ENCODE data around the gene ETV7.

- TF ChIP-seq SUZ12 (IDR thresholded peaks at IDR 0.05) (no peak), ELF4 (IDR thresholded peaks at IDR 0.05) (no peak)
Measured at GRCh38 chr6:36432151-36432671, 44.7 kb upstream of the ETV7 start.

All from HEK293T (cell line).